Measurements from ENCODE around the gene DDX25.

The DDX25 gene

GRCh38 chr11:125950696-125951651 lies 46.7 kb downstream of the DDX25 start:
- Histone ChIP-seq H3K4me3 (ENCODE audit: low read length in 2 of 2) (no peak overlapping the region), H3K4me1 (ENCODE audit: control insufficient read depth in 2 of 2, insufficient read depth in 2 of 2, low read length in 2 of 2) (peaks cover 0 to 4% of the 10 kb centered on the region in 2 donors), H3K9ac (ENCODE audit: low read depth in 1 of 2, low read length in 2 of 2) (no peak overlapping the region), H3K36me3 (ENCODE audit: control insufficient read depth in 2 of 2, insufficient read depth in 2 of 2, low read length in 2 of 2) (no peaks in the 10 kb centered on the region), H3K27me3 (ENCODE audit: control insufficient read depth in 2 of 2, insufficient read depth in 2 of 2, low read length in 2 of 2) (no peaks in the 10 kb centered on the region), H3K27ac (ENCODE audit: low read depth in 2 of 2, low read length in 2 of 2) (no peak overlapping the region), H3K9me3 (ENCODE audit: control insufficient read depth in 2 of 2, low read length in 2 of 2) (no peaks in the 10 kb centered on the region)

- no peaks in the 10 kb centered on the region for H3K36me3 ChIP-seq (ENCODE audit: control insufficient read depth in 2 of 2, insufficient read depth in 2 of 2, low read length in 2 of 2)
- H3K9me3 ChIP-seq (ENCODE audit: control insufficient read depth in 2 of 2, low read length in 2 of 2): no peaks in the 10 kb centered on the region
- H3K9ac ChIP-seq (ENCODE audit: low read depth in 1 of 2, low read length in 2 of 2): no peak overlapping the region
- H3K4me1 ChIP-seq (ENCODE audit: control insufficient read depth in 2 of 2, insufficient read depth in 2 of 2, low read length in 2 of 2): peaks cover 0 to 4% of the 10 kb centered on the region in 2 donors
- no peak overlapping the region for H3K4me3 ChIP-seq (ENCODE audit: low read length in 2 of 2)
- H3K27ac ChIP-seq (ENCODE audit: low read depth in 2 of 2, low read length in 2 of 2): no peak overlapping the region
- no peaks in the 10 kb centered on the region for H3K27me3 ChIP-seq (ENCODE audit: control insufficient read depth in 2 of 2, insufficient read depth in 2 of 2, low read length in 2 of 2)
Measured at GRCh38 chr11:125951731-125952130, 47.4 kb downstream of the DDX25 start.

GRCh38 chr11:125952559-125952958 lies 48.3 kb downstream of the DDX25 start:
- no peak overlapping the region for H3K27ac ChIP-seq (ENCODE audit: low read depth in 2 of 2, low read length in 2 of 2)
- H3K27me3 ChIP-seq (ENCODE audit: control insufficient read depth in 2 of 2, insufficient read depth in 2 of 2, low read length in 2 of 2): no peaks in the 10 kb centered on the region
- H3K36me3 ChIP-seq (ENCODE audit: control insufficient read depth in 2 of 2, insufficient read depth in 2 of 2, low read length in 2 of 2): no peaks in the 10 kb centered on the region
- H3K9me3 ChIP-seq (ENCODE audit: control insufficient read depth in 2 of 2, low read length in 2 of 2): no peaks in the 10 kb centered on the region
- peak overlapping the region in 1 of 2 donors; percentile 11 for H3K9ac ChIP-seq (ENCODE audit: low read depth in 1 of 2, low read length in 2 of 2)
- peaks cover 0 to 4% of the 10 kb centered on the region in 2 donors for H3K4me1 ChIP-seq (ENCODE audit: control insufficient read depth in 2 of 2, insufficient read depth in 2 of 2, low read length in 2 of 2)
- H3K4me3 ChIP-seq (ENCODE audit: low read length in 2 of 2): no peak overlapping the region

GRCh38 chr11:125952973-125953372 lies 48.7 kb downstream of the DDX25 start:
- Histone ChIP-seq H3K4me1 (ENCODE audit: control insufficient read depth in 2 of 2, insufficient read depth in 2 of 2, low read length in 2 of 2) (peaks cover 0 to 4% of the 10 kb centered on the region in 2 donors), H3K9me3 (ENCODE audit: control insufficient read depth in 2 of 2, low read length in 2 of 2) (no peaks in the 10 kb centered on the region), H3K27ac (ENCODE audit: low read depth in 2 of 2, low read length in 2 of 2) (no peak overlapping the region), H3K9ac (ENCODE audit: low read depth in 1 of 2, low read length in 2 of 2) (peak overlapping the region in 1 of 2 donors; percentile 11), H3K4me3 (ENCODE audit: low read length in 2 of 2) (no peak overlapping the region), H3K27me3 (ENCODE audit: control insufficient read depth in 2 of 2, insufficient read depth in 2 of 2, low read length in 2 of 2) (no peaks in the 10 kb centered on the region), H3K36me3 (ENCODE audit: control insufficient read depth in 2 of 2, insufficient read depth in 2 of 2, low read length in 2 of 2) (no peaks in the 10 kb centered on the region)

GRCh38 chr11:125953401-125953935 lies 49.2 kb downstream of the DDX25 start:
- H3K4me3 ChIP-seq (ENCODE audit: low read length in 2 of 2): no peak overlapping the region
- peaks cover 0 to 4% of the 10 kb centered on the region in 2 donors for H3K4me1 ChIP-seq (ENCODE audit: control insufficient read depth in 2 of 2, insufficient read depth in 2 of 2, low read length in 2 of 2)
- H3K9ac ChIP-seq (ENCODE audit: low read depth in 1 of 2, low read length in 2 of 2): no peak overlapping the region
- H3K36me3 ChIP-seq (ENCODE audit: control insufficient read depth in 2 of 2, insufficient read depth in 2 of 2, low read length in 2 of 2): no peaks in the 10 kb centered on the region
- no peaks in the 10 kb centered on the region for H3K27me3 ChIP-seq (ENCODE audit: control insufficient read depth in 2 of 2, insufficient read depth in 2 of 2, low read length in 2 of 2)
- H3K9me3 ChIP-seq (ENCODE audit: control insufficient read depth in 2 of 2, low read length in 2 of 2): no peaks in the 10 kb centered on the region
- no peak overlapping the region for H3K27ac ChIP-seq (ENCODE audit: low read depth in 2 of 2, low read length in 2 of 2)

GRCh38 chr11:125954123-125954944 lies 50.0 kb downstream of the DDX25 start:
- Histone ChIP-seq H3K27ac (ENCODE audit: low read depth in 2 of 2, low read length in 2 of 2) (no peak overlapping the region), H3K9me3 (ENCODE audit: control insufficient read depth in 2 of 2, low read length in 2 of 2) (no peaks in the 10 kb centered on the region), H3K27me3 (ENCODE audit: control insufficient read depth in 2 of 2, insufficient read depth in 2 of 2, low read length in 2 of 2) (no peaks in the 10 kb centered on the region), H3K4me3 (ENCODE audit: low read length in 2 of 2) (no peak overlapping the region), H3K9ac (ENCODE audit: low read depth in 1 of 2, low read length in 2 of 2) (no peak overlapping the region), H3K36me3 (ENCODE audit: control insufficient read depth in 2 of 2, insufficient read depth in 2 of 2, low read length in 2 of 2) (no peaks in the 10 kb centered on the region), H3K4me1 (ENCODE audit: control insufficient read depth in 2 of 2, insufficient read depth in 2 of 2, low read length in 2 of 2) (peaks cover 0 to 4% of the 10 kb centered on the region in 2 donors)

- Histone ChIP-seq H3K4me3 (ENCODE audit: low read length in 2 of 2) (no peak overlapping the region), H3K9ac (ENCODE audit: low read depth in 1 of 2, low read length in 2 of 2) (no peak overlapping the region), H3K4me1 (ENCODE audit: control insufficient read depth in 2 of 2, insufficient read depth in 2 of 2, low read length in 2 of 2) (peaks cover 0 to 4% of the 10 kb centered on the region in 2 donors), H3K36me3 (ENCODE audit: control insufficient read depth in 2 of 2, insufficient read depth in 2 of 2, low read length in 2 of 2) (no peaks in the 10 kb centered on the region), H3K9me3 (ENCODE audit: control insufficient read depth in 2 of 2, low read length in 2 of 2) (no peaks in the 10 kb centered on the region), H3K27ac (ENCODE audit: low read depth in 2 of 2, low read length in 2 of 2) (no peak overlapping the region), H3K27me3 (ENCODE audit: control insufficient read depth in 2 of 2, insufficient read depth in 2 of 2, low read length in 2 of 2) (no peaks in the 10 kb centered on the region)
Measured at GRCh38 chr11:125954945-125955640, 50.8 kb downstream of the DDX25 start.

- Histone ChIP-seq H3K4me3 (ENCODE audit: low read length in 2 of 2) (no peak overlapping the region), H3K4me1 (ENCODE audit: control insufficient read depth in 2 of 2, insufficient read depth in 2 of 2, low read length in 2 of 2) (peaks cover 0 to 4% of the 10 kb centered on the region in 2 donors), H3K27ac (ENCODE audit: low read depth in 2 of 2, low read length in 2 of 2) (no peak overlapping the region), H3K36me3 (ENCODE audit: control insufficient read depth in 2 of 2, insufficient read depth in 2 of 2, low read length in 2 of 2) (no peaks in the 10 kb centered on the region), H3K9me3 (ENCODE audit: control insufficient read depth in 2 of 2, low read length in 2 of 2) (no peaks in the 10 kb centered on the region), H3K9ac (ENCODE audit: low read depth in 1 of 2, low read length in 2 of 2) (no peak overlapping the region), H3K27me3 (ENCODE audit: control insufficient read depth in 2 of 2, insufficient read depth in 2 of 2, low read length in 2 of 2) (no peaks in the 10 kb centered on the region)
Measured at GRCh38 chr11:125955856-125956255, 51.5 kb downstream of the DDX25 start.

GRCh38 chr11:125956391-125957134 lies 52.3 kb downstream of the DDX25 start:
- Histone ChIP-seq H3K36me3 (ENCODE audit: control insufficient read depth in 2 of 2, insufficient read depth in 2 of 2, low read length in 2 of 2) (no peaks in the 10 kb centered on the region), H3K9ac (ENCODE audit: low read depth in 1 of 2, low read length in 2 of 2) (no peak overlapping the region), H3K27ac (ENCODE audit: low read depth in 2 of 2, low read length in 2 of 2) (no peak overlapping the region), H3K4me3 (ENCODE audit: low read length in 2 of 2) (no peak overlapping the region), H3K4me1 (ENCODE audit: control insufficient read depth in 2 of 2, insufficient read depth in 2 of 2, low read length in 2 of 2) (peaks cover 0 to 4% of the 10 kb centered on the region in 2 donors), H3K27me3 (ENCODE audit: control insufficient read depth in 2 of 2, insufficient read depth in 2 of 2, low read length in 2 of 2) (no peaks in the 10 kb centered on the region), H3K9me3 (ENCODE audit: control insufficient read depth in 2 of 2, low read length in 2 of 2) (no peaks in the 10 kb centered on the region)

Data from mucosa of rectum (tissue), 2 donors.